ENCODE measurements around the gene TBC1D21. TPM values are rescaled to one million over a fixed set of nuclear protein-coding genes. Genes with fewer than 3 reads are reported as not detected.

Gene TBC1D21
- polyA plus RNA-seq, 4 donors, result not detected

GRCh38 chr15:73907035-73907408 is 33.7 kb downstream of the TBC1D21 start:
- H3K27me3 ChIP-seq (ENCODE audit: control insufficient read depth in 3 of 3, insufficient read depth in 3 of 3, low read length in 3 of 3), result no peaks in the 10 kb centered on the region
- H3K4me1 ChIP-seq (ENCODE audit: control insufficient read depth in 3 of 3, insufficient read depth in 2 of 3, low read depth in 1 of 3, low read length in 2 of 3), result peaks cover 0 to 2% (median 0%) of the 10 kb centered on the region in 3 donors
- H3K4me3 ChIP-seq (ENCODE audit: low read depth in 1 of 3, low read length in 3 of 3), result no peak overlapping the region
- peaks cover 0 to 19% of the 10 kb centered on the region in 2 donors for H3K9me3 ChIP-seq (ENCODE audit: control insufficient read depth in 2 of 2, insufficient read depth in 1 of 2, low read depth in 1 of 2, low read length in 1 of 2)
- no peaks in the 10 kb centered on the region for H3K36me3 ChIP-seq (ENCODE audit: control insufficient read depth in 3 of 3, insufficient read depth in 2 of 3, low read depth in 1 of 3, low read length in 3 of 3)
- DNase-seq (no peak), FAIRE-seq (no peak)
- WGBS, 3 donors, result 64 to 72% (median 71%) methylated on average over 2 of the region's 2 CpGs
- no peak overlapping the region for H3K27ac ChIP-seq (ENCODE audit: low read depth in 1 of 3, low read length in 2 of 3)

DNA sequence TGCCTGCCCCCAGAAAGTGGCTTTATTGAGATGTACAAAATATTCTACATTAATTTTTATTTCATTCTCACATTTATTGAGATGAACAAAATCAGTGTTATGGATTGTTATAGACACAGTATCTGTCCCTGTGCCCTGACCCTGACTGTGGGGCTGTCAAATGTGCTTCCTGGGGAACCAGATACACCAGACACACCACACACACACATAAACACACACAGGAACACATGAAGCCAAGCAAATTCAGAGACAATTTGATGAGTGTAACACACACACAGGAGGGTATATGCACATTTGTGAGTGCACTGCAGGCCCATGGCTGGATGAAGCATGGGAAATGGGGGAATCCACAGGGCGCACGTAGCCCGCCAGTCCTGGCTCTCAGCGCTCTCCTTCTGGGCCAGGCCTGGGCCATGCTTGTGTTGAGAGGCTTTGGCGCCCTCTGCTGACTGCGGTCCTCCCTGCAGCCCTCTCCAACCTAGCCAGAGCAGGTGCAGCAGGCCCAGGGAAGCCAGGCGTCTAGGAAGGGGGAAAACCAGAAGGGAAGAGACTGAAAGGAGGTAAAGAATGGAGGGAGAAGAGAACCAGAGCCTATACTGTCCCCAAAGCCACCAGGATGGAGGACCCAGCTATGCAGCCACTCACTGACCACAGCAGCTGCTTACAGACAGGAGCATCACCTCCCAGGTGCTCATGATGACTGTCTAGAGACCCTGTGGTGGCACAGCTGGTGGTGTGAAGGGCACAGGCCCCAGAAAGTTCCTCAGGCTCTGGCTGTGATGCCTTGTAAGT is 34.9 kb downstream of the TBC1D21 start:
- DNase-seq (peak; percentile 77 to 85), FAIRE-seq (no peak)
- no peaks in the 10 kb centered on the region for H3K36me3 ChIP-seq (ENCODE audit: control insufficient read depth in 3 of 3, insufficient read depth in 2 of 3, low read depth in 1 of 3, low read length in 3 of 3)
- H3K27ac ChIP-seq (ENCODE audit: low read depth in 1 of 3, low read length in 2 of 3), result no peak overlapping the region
- no peak overlapping the region for H3K4me3 ChIP-seq (ENCODE audit: low read depth in 1 of 3, low read length in 3 of 3)
- peaks cover 0 to 2% (median 0%) of the 10 kb centered on the region in 3 donors for H3K4me1 ChIP-seq (ENCODE audit: control insufficient read depth in 3 of 3, insufficient read depth in 2 of 3, low read depth in 1 of 3, low read length in 2 of 3)
- no peaks in the 10 kb centered on the region for H3K27me3 ChIP-seq (ENCODE audit: control insufficient read depth in 3 of 3, insufficient read depth in 3 of 3, low read length in 3 of 3)
- H3K9me3 ChIP-seq (ENCODE audit: control insufficient read depth in 2 of 2, insufficient read depth in 1 of 2, low read depth in 1 of 2, low read length in 1 of 2), result peaks cover 0 to 19% of the 10 kb centered on the region in 2 donors
- 13 to 18% (median 15%) methylated on average over 7 of the region's 7 CpGs for WGBS, 3 donors

GRCh38 chr15:73908822-73909122 is 35.4 kb downstream of the TBC1D21 start:
- FAIRE-seq (no peak), DNase-seq (no peak)
- no peak overlapping the region for H3K27ac ChIP-seq (ENCODE audit: low read depth in 1 of 3, low read length in 2 of 3)
- no peaks in the 10 kb centered on the region for H3K36me3 ChIP-seq (ENCODE audit: control insufficient read depth in 3 of 3, insufficient read depth in 2 of 3, low read depth in 1 of 3, low read length in 3 of 3)
- H3K4me1 ChIP-seq (ENCODE audit: control insufficient read depth in 3 of 3, insufficient read depth in 2 of 3, low read depth in 1 of 3, low read length in 2 of 3), result peaks cover 0 to 2% (median 0%) of the 10 kb centered on the region in 3 donors
- no peak overlapping the region for H3K4me3 ChIP-seq (ENCODE audit: low read depth in 1 of 3, low read length in 3 of 3)
- WGBS, 3 donors, result 84 to 92% (median 91%) methylated on average over 2 of the region's 2 CpGs
- peaks cover 0 to 19% of the 10 kb centered on the region in 2 donors for H3K9me3 ChIP-seq (ENCODE audit: control insufficient read depth in 2 of 2, insufficient read depth in 1 of 2, low read depth in 1 of 2, low read length in 1 of 2)
- H3K27me3 ChIP-seq (ENCODE audit: control insufficient read depth in 3 of 3, insufficient read depth in 3 of 3, low read length in 3 of 3), result no peaks in the 10 kb centered on the region

- H3K4me3 ChIP-seq (ENCODE audit: low read depth in 1 of 3, low read length in 3 of 3), result no peak overlapping the region
- no peak for FAIRE-seq
- H3K4me1 ChIP-seq (ENCODE audit: control insufficient read depth in 3 of 3, insufficient read depth in 2 of 3, low read depth in 1 of 3, low read length in 2 of 3), result peaks cover 0 to 2% (median 0%) of the 10 kb centered on the region in 3 donors
- peaks cover 0 to 12% of the 10 kb centered on the region in 2 donors for H3K9me3 ChIP-seq (ENCODE audit: control insufficient read depth in 2 of 2, insufficient read depth in 1 of 2, low read depth in 1 of 2, low read length in 1 of 2)
- 87 to 88% (median 88%) methylated on average over 2 of the region's 2 CpGs for WGBS, 3 donors
- DNase-seq, result no peak
- no peaks in the 10 kb centered on the region for H3K36me3 ChIP-seq (ENCODE audit: control insufficient read depth in 3 of 3, insufficient read depth in 2 of 3, low read depth in 1 of 3, low read length in 3 of 3)
- H3K27me3 ChIP-seq (ENCODE audit: control insufficient read depth in 3 of 3, insufficient read depth in 3 of 3, low read length in 3 of 3), result no peaks in the 10 kb centered on the region
- no peak overlapping the region for H3K27ac ChIP-seq (ENCODE audit: low read depth in 1 of 3, low read length in 2 of 3)
Measured at GRCh38 chr15:73909651-73910050, 36.3 kb downstream of the TBC1D21 start.

GRCh38 chr15:73910522-73911303 is 37.3 kb downstream of the TBC1D21 start:
- no peaks in the 10 kb centered on the region for H3K27me3 ChIP-seq (ENCODE audit: control insufficient read depth in 3 of 3, insufficient read depth in 3 of 3, low read length in 3 of 3)
- peaks cover 0 to 5% of the 10 kb centered on the region in 2 donors for H3K9me3 ChIP-seq (ENCODE audit: control insufficient read depth in 2 of 2, insufficient read depth in 1 of 2, low read depth in 1 of 2, low read length in 1 of 2)
- H3K36me3 ChIP-seq (ENCODE audit: control insufficient read depth in 3 of 3, insufficient read depth in 2 of 3, low read depth in 1 of 3, low read length in 3 of 3), result no peaks in the 10 kb centered on the region
- H3K4me3 ChIP-seq (ENCODE audit: low read depth in 1 of 3, low read length in 3 of 3), result no peak overlapping the region
- FAIRE-seq, result no peak
- H3K4me1 ChIP-seq (ENCODE audit: control insufficient read depth in 3 of 3, insufficient read depth in 2 of 3, low read depth in 1 of 3, low read length in 2 of 3), result no peaks in the 10 kb centered on the region
- 72 to 82% (median 82%) methylated on average over 7 of the region's 7 CpGs for WGBS, 3 donors
- H3K27ac ChIP-seq (ENCODE audit: low read depth in 1 of 3, low read length in 2 of 3), result no peak overlapping the region
- no peak for DNase-seq

DNA sequence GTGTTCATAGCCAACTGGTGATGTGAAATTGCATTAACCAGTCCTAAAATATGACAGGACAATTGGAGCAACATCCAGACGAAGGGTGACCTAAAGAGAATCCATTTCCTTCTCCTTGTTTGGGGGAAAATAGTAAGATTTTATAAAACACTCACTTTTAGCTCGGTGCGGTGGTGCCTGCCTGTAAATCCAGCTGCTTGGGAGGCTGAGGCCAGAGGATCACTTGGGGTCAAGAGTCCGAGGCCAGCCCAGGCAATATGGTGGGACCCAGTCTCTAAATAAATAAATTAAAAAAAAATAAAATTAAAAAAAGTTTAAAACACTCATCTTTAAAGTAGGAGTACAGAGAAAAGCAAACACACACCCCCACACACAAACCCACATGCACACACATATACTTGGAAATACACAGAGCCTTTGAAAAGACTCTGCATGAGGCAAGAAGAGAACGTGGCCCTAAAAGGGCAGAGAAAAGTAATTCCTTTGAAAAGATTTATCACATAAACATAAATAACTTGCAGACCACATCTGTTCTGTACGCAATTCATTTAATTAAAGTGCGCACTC is 38.7 kb downstream of the TBC1D21 start:
- Histone ChIP-seq H3K36me3 (ENCODE audit: control insufficient read depth in 3 of 3, insufficient read depth in 2 of 3, low read depth in 1 of 3, low read length in 3 of 3) (no peaks in the 10 kb centered on the region), H3K4me3 (ENCODE audit: low read depth in 1 of 3, low read length in 3 of 3) (no peak overlapping the region), H3K27ac (ENCODE audit: low read depth in 1 of 3, low read length in 2 of 3) (no peak overlapping the region), H3K4me1 (ENCODE audit: control insufficient read depth in 3 of 3, insufficient read depth in 2 of 3, low read depth in 1 of 3, low read length in 2 of 3) (no peaks in the 10 kb centered on the region), H3K27me3 (ENCODE audit: control insufficient read depth in 3 of 3, insufficient read depth in 3 of 3, low read length in 3 of 3) (peaks cover 0 to 2% (median 0%) of the 10 kb centered on the region in 3 donors), H3K9me3 (ENCODE audit: control insufficient read depth in 2 of 2, insufficient read depth in 1 of 2, low read depth in 1 of 2, low read length in 1 of 2) (peaks cover 0 to 6% of the 10 kb centered on the region in 2 donors)
- FAIRE-seq (no peak), DNase-seq (no peak)
- 78 to 82% (median 82%) methylated on average over 7 of the region's 7 CpGs for WGBS, 3 donors

DNA sequence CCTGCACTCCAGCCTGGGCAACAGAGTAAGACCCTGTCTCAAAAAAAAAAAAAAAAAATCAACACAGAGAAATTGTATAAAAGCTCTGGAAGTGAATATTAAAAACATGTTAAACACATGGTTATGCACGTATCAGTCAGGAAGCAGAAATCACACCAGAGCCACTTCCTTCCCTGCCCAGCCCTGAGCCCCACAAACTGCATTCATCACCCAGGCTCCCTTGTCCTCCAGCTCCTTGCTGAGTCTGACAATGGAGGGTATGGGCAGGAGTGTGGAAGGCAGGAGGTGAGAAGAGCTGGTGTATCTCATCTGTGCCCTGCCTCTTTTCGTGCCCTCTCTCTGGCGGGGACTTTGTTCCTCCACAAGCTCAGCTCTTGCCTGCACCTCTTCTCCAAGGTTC is 40.8 kb downstream of the TBC1D21 start:
- no peaks in the 10 kb centered on the region for H3K36me3 ChIP-seq (ENCODE audit: control insufficient read depth in 3 of 3, insufficient read depth in 2 of 3, low read depth in 1 of 3, low read length in 3 of 3)
- H3K27me3 ChIP-seq (ENCODE audit: control insufficient read depth in 3 of 3, insufficient read depth in 3 of 3, low read length in 3 of 3), result peaks cover 0 to 2% (median 0%) of the 10 kb centered on the region in 3 donors
- FAIRE-seq, result no peak

DNA sequence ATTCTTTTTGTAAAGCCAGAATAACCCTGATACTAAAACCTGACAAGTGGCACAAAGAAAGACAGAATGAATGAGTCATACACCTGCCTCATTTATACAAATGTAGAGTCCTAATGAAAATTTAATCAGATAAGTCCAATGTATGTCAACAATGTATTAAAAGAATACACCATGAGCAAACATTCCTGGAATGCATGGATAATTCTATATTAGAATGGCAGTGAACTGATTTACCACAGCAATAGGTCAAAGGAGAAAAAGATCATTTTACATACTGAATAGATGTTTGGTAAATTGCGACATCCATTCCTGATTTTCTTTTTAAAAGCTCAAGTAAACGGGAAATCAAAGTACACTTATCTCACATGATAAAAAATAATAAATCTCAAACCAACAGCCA is 41.7 kb downstream of the TBC1D21 start:
- H3K36me3 ChIP-seq (ENCODE audit: control insufficient read depth in 3 of 3, insufficient read depth in 2 of 3, low read depth in 1 of 3, low read length in 3 of 3), result no peaks in the 10 kb centered on the region
- no peak overlapping the region for H3K4me3 ChIP-seq (ENCODE audit: low read depth in 1 of 3, low read length in 3 of 3)
- no peaks in the 10 kb centered on the region for H3K4me1 ChIP-seq (ENCODE audit: control insufficient read depth in 3 of 3, insufficient read depth in 2 of 3, low read depth in 1 of 3, low read length in 2 of 3)
- peaks cover 0 to 2% (median 0%) of the 10 kb centered on the region in 3 donors for H3K27me3 ChIP-seq (ENCODE audit: control insufficient read depth in 3 of 3, insufficient read depth in 3 of 3, low read length in 3 of 3)
- WGBS, 3 donors, result 44 to 63% (median 52%) methylated on average over 2 of the region's 2 CpGs
- H3K27ac ChIP-seq (ENCODE audit: low read depth in 1 of 3, low read length in 2 of 3), result no peak overlapping the region
- H3K9me3 ChIP-seq (ENCODE audit: control insufficient read depth in 2 of 2, insufficient read depth in 1 of 2, low read depth in 1 of 2, low read length in 1 of 2), result peaks cover 0 to 16% of the 10 kb centered on the region in 2 donors
- FAIRE-seq (no peak), DNase-seq (no peak)

More for the DNA sequence above, 40.8 kb downstream of the TBC1D21 start:
- H3K9me3 ChIP-seq (ENCODE audit: control insufficient read depth in 2 of 2, insufficient read depth in 1 of 2, low read depth in 1 of 2, low read length in 1 of 2), result peaks cover 0 to 16% of the 10 kb centered on the region in 2 donors
- no peak for DNase-seq
- no peaks in the 10 kb centered on the region for H3K4me1 ChIP-seq (ENCODE audit: control insufficient read depth in 3 of 3, insufficient read depth in 2 of 3, low read depth in 1 of 3, low read length in 2 of 3)
- no peak overlapping the region for H3K27ac ChIP-seq (ENCODE audit: low read depth in 1 of 3, low read length in 2 of 3)
- H3K4me3 ChIP-seq (ENCODE audit: low read depth in 1 of 3, low read length in 3 of 3), result no peak overlapping the region
- WGBS, 3 donors, result 44 to 64% (median 51%) methylated on average over 3 of the region's 3 CpGs

All from small intestine (tissue), 7 donors.